Hematopoietic multipotent progenitor cell treated with erythropoietin and hydrocortisone succinate and interleukin-3 and kit ligand, for 4 days (in vitro differentiated cells): Measurements from ENCODE around the gene ISYNA1.

ENCODE experiments used
- DNase-seq: peaks from one replicate; pipeline ENCODE4 v3.0.0-alpha.2; 2015

The ISYNA1 gene

GRCh38 chr19:18430417-18431144 lies 7.4 kb downstream of the ISYNA1 start:
- DNase-seq, result no peak

GRCh38 chr19:18429717-18430416 lies 8.1 kb downstream of the ISYNA1 start:
- no peak for DNase-seq

- DNase-seq, result peak; percentile 95
Measured at GRCh38 chr19:18428787-18429674, 8.9 kb downstream of the ISYNA1 start.

- no peak for DNase-seq
Measured at GRCh38 chr19:18428173-18428786, 9.7 kb downstream of the ISYNA1 start.

- no peak for DNase-seq
Measured at GRCh38 chr19:18427743-18428113, 10.2 kb downstream of the ISYNA1 start.

- DNase-seq, result no peak
Measured at GRCh38 chr19:18427080-18427742, 10.7 kb downstream of the ISYNA1 start.

- no peak for DNase-seq
Measured at GRCh38 chr19:18426416-18426767, 11.5 kb downstream of the ISYNA1 start.

- no peak for DNase-seq
Measured at GRCh38 chr19:18425515-18426415, 12.2 kb downstream of the ISYNA1 start.

- no peak for DNase-seq
Measured at GRCh38 chr19:18424890-18425514, 12.9 kb downstream of the ISYNA1 start.

- DNase-seq, result no peak
Measured at GRCh38 chr19:18424122-18424889, 13.6 kb downstream of the ISYNA1 start.

GRCh38 chr19:18423258-18424020 lies 14.5 kb downstream of the ISYNA1 start:
- no peak for DNase-seq

GRCh38 chr19:18422530-18423191 lies 15.3 kb downstream of the ISYNA1 start:
- no peak for DNase-seq

- no peak for DNase-seq
Measured at GRCh38 chr19:18421371-18421959, 16.5 kb downstream of the ISYNA1 start.

- no peak for DNase-seq
Measured at GRCh38 chr19:18420930-18421329, 17.0 kb downstream of the ISYNA1 start.

- DNase-seq, result peak; percentile 81
Measured at GRCh38 chr19:18419699-18420460, 18.1 kb downstream of the ISYNA1 start.

GRCh38 chr19:18419195-18419698 lies 18.7 kb downstream of the ISYNA1 start, which contains the start of gene SSBP4:
Gene SSBP4, plus strand, starts transcription at chr19:18419398. Its CDS starts 251 bp downstream, at chr19:18419649.
- DNase-seq, result peak; percentile 92
